HEK293 (cell line): ENCODE results near the gene CTSE.

Experiments used
- CTCF ChIA-PET: fragments of 350-600 bp; formaldehyde crosslinking; extraction: SDS; loops from one replicate; lab custom pipeline; 2021; ENCODE audit warnings: antibody characterized with exemption; lab: Yijun Ruan, JAX
- POLR2A ChIA-PET: fragments of 300-600 bp; formaldehyde crosslinking; extraction: SDS; loops from one replicate; lab custom pipeline; 2020; ENCODE audit warnings: antibody characterized with exemption, inconsistent platforms; lab: Yijun Ruan, JAX
- H3K27ac ChIP-seq: fragments of 200-500 bp; sonication (Bioruptor generic); 2 replicates; pipeline ENCODE4 v1.5.1; 2014; ENCODE audit warnings: low read depth, low read length, control low read depth, inconsistent platforms; ENCODE audit errors: extremely low read depth
- H3K36me3 ChIP-seq, 2 experiments: fragments of 200-500 bp in 1 of 2; sonication (Bioruptor generic) in 1 of 2; 1 replicate in 1 of 2; 2 replicates in 1 of 2; pipeline ENCODE4 v1.5.1; 2014 to 2017; ENCODE audit warnings: inconsistent platforms in 2 of 2, low read length in 2 of 2; ENCODE audit not compliant: control insufficient read depth in 2 of 2, insufficient read depth in 1 of 2
- H3K4me1 ChIP-seq: fragments of 200-500 bp; sonication (Bioruptor generic); 2 replicates; pipeline ENCODE4 v1.5.1; 2014; ENCODE audit warnings: mild to moderate bottlenecking, low read length, inconsistent platforms; ENCODE audit not compliant: control insufficient read depth, insufficient read depth
- H3K4me3 ChIP-seq: 2 replicates; pipeline ENCODE4 v1.5.1; 2011; ENCODE audit warnings: low read depth, mild to moderate bottlenecking, control low read depth, low read length, moderate library complexity
- H3K9me3 ChIP-seq: fragments of 200-500 bp; sonication (Bioruptor generic); 2 replicates; pipeline ENCODE4 v1.5.1; 2014; ENCODE audit warnings: low read depth, low read length, inconsistent platforms; ENCODE audit not compliant: control insufficient read depth, insufficient read depth
- KLF10 ChIP-seq: fragments of 450-650 bp; IDR thresholded peaks from 2 replicates; pipeline ENCODE4 v1.5.1; 2018; ENCODE audit warnings: missing biosample characterization, mild to moderate bottlenecking, missing genetic modification characterization
- KLF16 ChIP-seq: fragments of 450-650 bp; formaldehyde crosslinking; IDR thresholded peaks from 2 replicates; pipeline ENCODE4 v1.5.1; 2017; ENCODE audit warnings: missing biosample characterization, missing genetic modification characterization
- KLF8 ChIP-seq: fragments of 450-650 bp; formaldehyde crosslinking; IDR thresholded peaks from 2 replicates; pipeline ENCODE4 v1.5.1; 2016; ENCODE audit warnings: missing biosample characterization, missing genetic modification characterization
- MZF1 ChIP-seq: fragments of 450-650 bp; formaldehyde crosslinking; IDR thresholded peaks from 2 replicates; pipeline ENCODE4 v1.5.1; 2017; ENCODE audit warnings: missing biosample characterization, missing genetic modification characterization, borderline replicate concordance
- OVOL3 ChIP-seq: fragments of 450-650 bp; formaldehyde crosslinking; IDR thresholded peaks from 2 replicates; pipeline ENCODE4 v1.5.1; 2016; ENCODE audit warnings: missing biosample characterization, missing genetic modification characterization
- RBAK ChIP-seq: fragments of 450-650 bp; formaldehyde crosslinking; IDR thresholded peaks from 2 replicates; pipeline ENCODE4 v1.5.1; 2016; ENCODE audit warnings: missing biosample characterization, missing genetic modification characterization
- WT1 ChIP-seq: fragments of 450-650 bp; formaldehyde crosslinking; IDR thresholded peaks from 2 replicates; pipeline ENCODE4 v1.5.1; 2016; ENCODE audit warnings: missing biosample characterization, missing genetic modification characterization
- ZFP41 ChIP-seq: fragments of 450-650 bp; formaldehyde crosslinking; IDR thresholded peaks from 2 replicates; pipeline ENCODE4 v1.5.1; 2016; ENCODE audit warnings: missing biosample characterization, missing genetic modification characterization, borderline replicate concordance
- ZNF146 ChIP-seq: fragments of 450-650 bp; formaldehyde crosslinking; IDR thresholded peaks from 2 replicates; pipeline ENCODE4 v1.5.1; 2016; ENCODE audit warnings: missing biosample characterization, missing genetic modification characterization
- ZNF175 ChIP-seq: fragments of 450-650 bp; formaldehyde crosslinking; IDR thresholded peaks from 2 replicates; pipeline ENCODE4 v1.5.1; 2016; ENCODE audit warnings: missing biosample characterization, missing genetic modification characterization
- ZNF501 ChIP-seq: fragments of 450-650 bp; formaldehyde crosslinking; IDR thresholded peaks from 2 replicates; pipeline ENCODE4 v1.5.1; 2016; ENCODE audit warnings: missing biosample characterization, missing genetic modification characterization
- ZNF549 ChIP-seq: fragments of 450-650 bp; IDR thresholded peaks from 2 replicates; pipeline ENCODE4 v1.5.1; 2018; ENCODE audit warnings: missing biosample characterization, missing genetic modification characterization, mild to moderate bottlenecking, inconsistent platforms, moderate library complexity
- ZNF596 ChIP-seq: fragments of 450-650 bp; IDR thresholded peaks from 2 replicates; pipeline ENCODE4 v1.5.0; 2018; ENCODE audit warnings: missing biosample characterization, mild to moderate bottlenecking, missing genetic modification characterization, moderate library complexity
- ZNF76 ChIP-seq: fragments of 450-650 bp; formaldehyde crosslinking; IDR thresholded peaks from 2 replicates; pipeline ENCODE4; 2016; ENCODE audit warnings: low read depth, missing biosample characterization, missing genetic modification characterization, borderline replicate concordance
- ZNF830 ChIP-seq: fragments of 450-650 bp; IDR thresholded peaks from 2 replicates; pipeline ENCODE4 v1.5.0; 2018; ENCODE audit warnings: missing biosample characterization, missing genetic modification characterization, low read depth, mild to moderate bottlenecking, moderate library complexity
- ZNF837 ChIP-seq: fragments of 450-650 bp; formaldehyde crosslinking; IDR thresholded peaks from 2 replicates; pipeline ENCODE4 v1.5.1; 2016; ENCODE audit warnings: missing biosample characterization, missing genetic modification characterization
- TF ChIP-seq, protein P1 (sequence below): fragments of 450-650 bp; formaldehyde crosslinking; IDR thresholded peaks from 2 replicates; pipeline ENCODE4 v1.5.1; 2016; ENCODE audit warnings: missing biosample characterization, missing genetic modification characterization, low read depth
- TF ChIP-seq, protein P2 (sequence below): fragments of 450-650 bp; formaldehyde crosslinking; IDR thresholded peaks from 2 replicates; pipeline ENCODE4 v1.5.1; 2016; ENCODE audit warnings: missing biosample characterization, missing genetic modification characterization
- TF ChIP-seq, protein P3 (sequence below): fragments of 450-650 bp; formaldehyde crosslinking; IDR thresholded peaks from 2 replicates; pipeline ENCODE4 v1.5.1; 2016; ENCODE audit warnings: missing biosample characterization, missing genetic modification characterization
- TF ChIP-seq, protein P4 (sequence below): fragments of 450-650 bp; formaldehyde crosslinking; IDR thresholded peaks from 2 replicates; pipeline ENCODE4 v1.5.1; 2016; ENCODE audit warnings: missing biosample characterization, missing genetic modification characterization

Gene CTSE

DNA sequence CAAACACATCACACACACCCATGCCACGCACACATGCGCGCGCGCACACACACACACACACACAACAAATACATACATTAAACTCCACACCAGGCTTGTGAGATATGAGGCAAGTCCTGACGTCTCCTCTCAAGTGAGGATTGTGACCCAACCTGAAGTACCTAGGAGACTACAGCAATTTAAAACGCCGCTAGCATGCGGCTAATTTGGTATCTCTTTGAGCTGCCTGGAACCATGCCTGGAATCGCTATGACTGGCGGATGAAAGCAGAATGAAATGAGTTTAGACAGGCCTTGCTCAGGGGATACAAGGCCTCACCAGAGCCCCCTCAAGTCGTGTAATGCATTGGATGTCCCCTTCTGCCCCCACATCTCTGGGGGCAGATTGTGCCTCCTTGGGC lies 18.9 kb downstream of the CTSE start:
- H3K9me3 ChIP-seq: no peaks in the 10 kb centered on the region
- ChIA-PET POLR2A (no interaction called here), CTCF (interaction anchor here (1.4 kb wide), 1 partner anchor 18 kb away, joined by 4 read pairs; no protein-coding TSS in a partner anchor)
- TF ChIP-seq RBAK (tag by site-specific recombination): no peak
- TF ChIP-seq, protein P1, sequence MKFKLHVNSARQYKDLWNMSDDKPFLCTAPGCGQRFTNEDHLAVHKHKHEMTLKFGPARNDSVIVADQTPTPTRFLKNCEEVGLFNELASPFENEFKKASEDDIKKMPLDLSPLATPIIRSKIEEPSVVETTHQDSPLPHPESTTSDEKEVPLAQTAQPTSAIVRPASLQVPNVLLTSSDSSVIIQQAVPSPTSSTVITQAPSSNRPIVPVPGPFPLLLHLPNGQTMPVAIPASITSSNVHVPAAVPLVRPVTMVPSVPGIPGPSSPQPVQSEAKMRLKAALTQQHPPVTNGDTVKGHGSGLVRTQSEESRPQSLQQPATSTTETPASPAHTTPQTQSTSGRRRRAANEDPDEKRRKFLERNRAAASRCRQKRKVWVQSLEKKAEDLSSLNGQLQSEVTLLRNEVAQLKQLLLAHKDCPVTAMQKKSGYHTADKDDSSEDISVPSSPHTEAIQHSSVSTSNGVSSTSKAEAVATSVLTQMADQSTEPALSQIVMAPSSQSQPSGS (tag by site-specific recombination): no peak
- TF ChIP-seq, protein P2, sequence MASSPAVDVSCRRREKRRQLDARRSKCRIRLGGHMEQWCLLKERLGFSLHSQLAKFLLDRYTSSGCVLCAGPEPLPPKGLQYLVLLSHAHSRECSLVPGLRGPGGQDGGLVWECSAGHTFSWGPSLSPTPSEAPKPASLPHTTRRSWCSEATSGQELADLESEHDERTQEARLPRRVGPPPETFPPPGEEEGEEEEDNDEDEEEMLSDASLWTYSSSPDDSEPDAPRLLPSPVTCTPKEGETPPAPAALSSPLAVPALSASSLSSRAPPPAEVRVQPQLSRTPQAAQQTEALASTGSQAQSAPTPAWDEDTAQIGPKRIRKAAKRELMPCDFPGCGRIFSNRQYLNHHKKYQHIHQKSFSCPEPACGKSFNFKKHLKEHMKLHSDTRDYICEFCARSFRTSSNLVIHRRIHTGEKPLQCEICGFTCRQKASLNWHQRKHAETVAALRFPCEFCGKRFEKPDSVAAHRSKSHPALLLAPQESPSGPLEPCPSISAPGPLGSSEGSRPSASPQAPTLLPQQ (tag by site-specific recombination): no peak
- TF ChIP-seq WT1: no peak
- TF ChIP-seq KLF16 (tag by site-specific recombination): no peak
- TF ChIP-seq, protein P3, sequence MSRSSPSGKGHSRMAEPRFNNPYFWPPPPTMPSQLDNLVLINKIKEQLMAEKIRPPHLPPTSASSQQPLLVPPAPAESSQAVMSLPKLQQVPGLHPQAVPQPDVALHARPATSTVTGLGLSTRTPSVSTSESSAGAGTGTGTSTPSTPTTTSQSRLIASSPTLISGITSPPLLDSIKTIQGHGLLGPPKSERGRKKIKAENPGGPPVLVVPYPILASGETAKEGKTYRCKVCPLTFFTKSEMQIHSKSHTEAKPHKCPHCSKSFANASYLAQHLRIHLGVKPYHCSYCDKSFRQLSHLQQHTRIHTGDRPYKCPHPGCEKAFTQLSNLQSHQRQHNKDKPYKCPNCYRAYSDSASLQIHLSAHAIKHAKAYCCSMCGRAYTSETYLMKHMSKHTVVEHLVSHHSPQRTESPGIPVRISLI (tag by site-specific recombination): no peak
- TF ChIP-seq, protein P4, sequence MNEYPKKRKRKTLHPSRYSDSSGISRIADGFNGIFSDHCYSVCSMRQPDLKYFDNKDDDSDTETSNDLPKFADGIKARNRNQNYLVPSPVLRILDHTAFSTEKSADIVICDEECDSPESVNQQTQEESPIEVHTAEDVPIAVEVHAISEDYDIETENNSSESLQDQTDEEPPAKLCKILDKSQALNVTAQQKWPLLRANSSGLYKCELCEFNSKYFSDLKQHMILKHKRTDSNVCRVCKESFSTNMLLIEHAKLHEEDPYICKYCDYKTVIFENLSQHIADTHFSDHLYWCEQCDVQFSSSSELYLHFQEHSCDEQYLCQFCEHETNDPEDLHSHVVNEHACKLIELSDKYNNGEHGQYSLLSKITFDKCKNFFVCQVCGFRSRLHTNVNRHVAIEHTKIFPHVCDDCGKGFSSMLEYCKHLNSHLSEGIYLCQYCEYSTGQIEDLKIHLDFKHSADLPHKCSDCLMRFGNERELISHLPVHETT: no peak
- TF ChIP-seq ZFP41 (tag by site-specific recombination): no peak
- no peak for TF ChIP-seq ZNF549 (tag by site-specific recombination)
- TF ChIP-seq ZNF596 (tag by site-specific recombination): no peak
- no peak for TF ChIP-seq ZNF146 (tag by site-specific recombination)
- TF ChIP-seq ZNF175 (tag by site-specific recombination): no peak
- no peak for TF ChIP-seq ZNF837 (tag by site-specific recombination)
- TF ChIP-seq ZNF501 (tag by site-specific recombination): no peak
- TF ChIP-seq ZNF76 (tag by site-specific recombination): no peak
- TF ChIP-seq KLF10 (tag by site-specific recombination): no peak
- TF ChIP-seq MZF1 (tag by site-specific recombination): no peak
- no peak for TF ChIP-seq KLF8 (tag by site-specific recombination)
- TF ChIP-seq ZNF830 (tag by site-specific recombination): no peak
- TF ChIP-seq OVOL3 (tag by site-specific recombination): no peak
- TF ChIP-seq, all 188 proteins: peak for 0
- Histone ChIP-seq H3K4me1 (no peaks in the 10 kb centered on the region), H3K36me3 (no peaks in the 10 kb centered on the region), H3K4me3 (no peak overlapping the region), H3K27ac (no peak overlapping the region)
